Left ventricle myocardium superior (tissue), 1 donor: ENCODE data around the gene AAK1. TPM values are rescaled to one million over a fixed set of nuclear protein-coding genes. Genes with fewer than 3 reads are reported as not detected.
A peak's percentile ranks its signal among the peaks of the same experiment; 100 is the strongest.
"Not testable (repeated sequence)": the region's sequence is repeated elsewhere in the genome, so short reads cannot be mapped to it uniquely, and the experiment has no call there.

Source experiments
- ATAC-seq: fragments of 200-7000 bp; cut with Tn5 transposase; one replicate; pipeline ENCODE4 v1.9.1; 2020; ENCODE audit warnings: mild to moderate bottlenecking, moderate library complexity
- DNase-seq: peaks from one replicate; pipeline ENCODE4 v3.0.0-alpha.2; 2020
- intact Hi-C: fragments of 100-400 bp; cut with micrococcal nuclease; formaldehyde crosslinking; loops from one replicate; pipeline ENCODE4 v1.11.0; 2022
- total RNA-seq: library from RNA; stranded (reverse); fragmentation: NEBNext Ultra II Directional; extraction: Animal tissue kit (Norgen Biotek cat#: 25700); gene quantifications from one replicate; pipeline ENCODE4 v1.2.1, GENCODE V29; 2021
- donor health status: DM: no; HTN: yes; CAD: no; lungs with severe emphysema.

The AAK1 gene
- total RNA-seq, 1 donor from 2014 or later, result 91.1 TPM

DNA sequence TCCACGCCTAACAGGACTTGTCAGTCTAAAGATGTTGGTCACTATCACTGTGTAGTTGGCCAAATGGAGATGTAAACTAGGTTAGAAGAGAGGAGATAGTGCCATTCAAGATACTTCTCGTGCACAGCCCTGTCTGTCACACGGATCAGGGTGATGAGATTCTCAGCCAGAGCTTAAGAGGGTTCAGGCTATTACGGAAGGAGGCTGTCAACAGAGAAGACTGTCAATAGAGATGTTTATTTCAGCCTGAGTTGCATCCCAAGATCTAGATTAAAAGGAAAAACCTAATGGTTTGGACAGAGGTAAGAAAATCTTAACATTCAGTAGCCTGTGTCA, 83.4 kb downstream of the AAK1 start:
- intact Hi-C loops, result loop anchor here (10.0 kb wide), 2 partner anchors 85 to 155 kb away; partner anchors contain the start of gene AAK1
- ATAC-seq (peak; percentile 68), DNase-seq (no peak)

DNA sequence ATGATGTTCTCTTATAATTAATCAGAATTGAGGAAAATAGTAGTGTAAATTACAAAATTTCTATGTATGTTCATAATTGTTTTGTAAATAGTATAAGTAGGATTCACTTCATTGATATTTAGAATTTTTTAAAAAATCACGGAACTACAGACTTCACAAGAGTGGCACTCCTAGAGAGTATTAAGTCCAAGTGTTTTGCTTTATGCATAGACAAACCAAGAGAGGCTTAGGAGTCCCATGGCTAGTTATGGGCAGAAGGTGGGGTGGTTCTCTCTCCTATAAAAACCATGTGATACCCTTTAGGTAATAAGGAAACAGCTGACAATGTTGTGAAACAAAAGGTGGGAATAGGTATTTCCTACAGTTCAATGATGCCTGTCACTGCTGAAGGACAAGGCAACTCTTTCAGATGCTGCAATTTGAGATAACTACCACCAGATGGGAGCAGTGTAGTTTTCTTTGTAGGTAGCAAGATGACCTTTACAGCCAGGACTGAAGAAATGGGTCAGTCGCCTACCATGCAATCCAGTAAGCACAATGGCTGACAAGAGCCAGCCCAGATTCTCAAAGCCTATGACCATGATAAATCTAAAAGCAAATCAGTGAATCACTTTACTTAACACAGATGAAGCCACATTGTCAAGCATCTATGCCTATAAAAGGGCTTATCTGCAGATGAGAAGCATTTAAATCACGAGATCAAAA, 83.9 kb downstream of the AAK1 start:
- ATAC-seq (peak; percentile 76), DNase-seq (no peak)
- intact Hi-C loops, result loop anchor here (10.0 kb wide), 2 partner anchors 85 to 155 kb away; partner anchors contain the start of gene AAK1

DNA sequence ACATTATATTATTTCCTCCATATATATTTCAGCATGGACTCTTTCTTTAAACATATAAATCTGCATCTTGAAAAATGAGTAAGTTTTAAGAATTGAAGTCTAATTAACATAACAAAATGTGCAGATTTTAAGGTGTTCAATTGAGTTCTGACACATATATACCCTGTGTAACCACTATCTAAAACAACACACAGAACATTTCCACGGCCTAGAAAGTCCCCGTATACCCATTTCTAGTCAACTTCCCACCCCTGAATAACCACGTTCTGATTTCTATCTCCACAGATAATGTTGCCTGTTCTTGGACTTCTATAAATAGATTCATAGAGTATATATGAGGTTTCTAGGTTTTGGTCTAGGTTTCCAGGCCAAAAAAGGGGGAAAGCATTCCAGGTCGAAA, 87.5 kb downstream of the AAK1 start:
- DNase-seq, result no peak
- ATAC-seq, result no peak
- intact Hi-C loops, result no loop called here

GRCh38 chr2:69554981-69555380, 88.6 kb downstream of the AAK1 start:
- intact Hi-C loops, result no loop called here
- no peak for DNase-seq
- peak; percentile 46 for ATAC-seq

DNA sequence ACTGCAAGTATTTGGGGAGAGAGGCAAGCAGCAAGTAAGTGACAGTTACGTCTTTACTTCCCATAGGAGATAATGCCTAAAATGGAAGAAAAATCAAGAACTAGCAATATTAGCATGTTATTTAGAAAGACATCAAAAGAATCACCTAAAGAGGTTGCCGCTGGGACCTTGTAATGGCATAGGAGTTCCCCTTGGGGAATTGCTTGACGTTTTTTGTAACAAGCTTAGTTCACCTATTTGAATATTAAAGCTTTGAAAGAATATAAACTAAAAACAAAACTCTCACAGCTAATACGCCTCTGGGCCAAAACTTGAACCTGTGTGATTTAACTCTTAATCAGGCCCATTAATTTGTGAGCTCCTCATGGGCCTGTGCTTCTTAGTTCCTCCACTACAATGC, 89.0 kb downstream of the AAK1 start:
- ATAC-seq, result no peak
- intact Hi-C loops, result no loop called here

GRCh38 chr2:69553991-69554390, 89.5 kb downstream of the AAK1 start:
- intact Hi-C loops, result no loop called here
- DNase-seq (no peak), ATAC-seq (no peak)

More for the DNA sequence above, 89.0 kb downstream of the AAK1 start:
- no peak for DNase-seq

GRCh38 chr2:69550511-69550910, 93.0 kb downstream of the AAK1 start:
- intact Hi-C loops, result not testable (repeated sequence)

DNA sequence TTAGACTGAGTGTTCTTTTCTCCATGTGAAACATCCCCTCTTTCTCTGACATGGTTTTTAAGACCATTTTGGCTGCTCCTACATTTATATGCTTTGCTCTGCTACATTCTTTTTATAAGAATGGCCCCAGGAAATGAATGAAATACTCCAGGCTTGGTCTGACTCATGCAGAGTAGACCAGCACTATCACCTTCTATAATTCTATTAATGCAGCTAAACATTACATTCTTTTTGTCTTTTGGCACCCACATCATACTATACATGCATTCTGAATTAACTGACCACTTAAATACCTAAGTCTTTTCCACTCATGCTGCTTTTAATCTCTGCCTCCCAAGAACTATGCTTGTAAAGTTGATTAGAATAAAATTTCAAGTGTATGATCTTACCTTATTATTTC, 94.1 kb downstream of the AAK1 start:
- ATAC-seq (no peak), DNase-seq (no peak)
- intact Hi-C loops, result no loop called here

More at GRCh38 chr2:69550511-69550910, 93.0 kb downstream of the AAK1 start:
- not testable (repeated sequence) for ATAC-seq, DNase-seq

DNA sequence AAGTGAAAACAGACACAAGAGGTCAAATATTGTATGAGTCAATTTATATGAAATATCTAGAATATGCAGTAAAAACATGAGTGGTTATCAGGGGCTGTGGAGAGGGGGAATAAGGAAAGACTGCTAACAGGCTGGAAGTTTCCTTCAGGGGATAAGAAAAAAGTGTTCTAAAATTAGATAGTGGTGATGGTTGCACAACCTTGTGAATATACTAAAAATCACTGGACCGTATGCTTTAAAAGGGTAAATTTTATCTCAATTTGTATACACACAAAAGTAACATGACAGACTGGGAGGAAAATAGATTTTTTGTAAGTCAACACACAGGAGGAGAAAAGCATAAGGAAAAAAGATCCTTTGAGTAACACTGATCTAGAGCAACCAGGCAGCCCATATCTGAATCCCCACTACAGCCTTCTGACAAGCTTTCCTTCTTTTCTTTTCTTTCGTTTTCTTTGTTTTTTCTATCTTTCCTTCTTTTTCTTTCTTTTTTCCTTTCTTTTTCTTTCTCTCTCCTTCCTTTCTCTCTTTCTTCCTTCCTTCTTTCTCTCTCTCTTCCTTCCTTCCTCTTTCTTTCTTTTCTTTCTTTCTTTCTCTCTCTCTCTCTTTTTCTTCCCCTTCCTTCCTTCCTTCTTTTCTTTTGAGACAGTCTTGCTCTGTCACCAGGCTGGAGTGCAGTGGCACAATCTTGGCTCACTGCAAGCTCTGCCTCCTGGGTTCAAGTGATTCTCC, 95.4 kb downstream of the AAK1 start:
- DNase-seq (no peak), ATAC-seq (no peak)
- intact Hi-C loops, result no loop called here

DNA sequence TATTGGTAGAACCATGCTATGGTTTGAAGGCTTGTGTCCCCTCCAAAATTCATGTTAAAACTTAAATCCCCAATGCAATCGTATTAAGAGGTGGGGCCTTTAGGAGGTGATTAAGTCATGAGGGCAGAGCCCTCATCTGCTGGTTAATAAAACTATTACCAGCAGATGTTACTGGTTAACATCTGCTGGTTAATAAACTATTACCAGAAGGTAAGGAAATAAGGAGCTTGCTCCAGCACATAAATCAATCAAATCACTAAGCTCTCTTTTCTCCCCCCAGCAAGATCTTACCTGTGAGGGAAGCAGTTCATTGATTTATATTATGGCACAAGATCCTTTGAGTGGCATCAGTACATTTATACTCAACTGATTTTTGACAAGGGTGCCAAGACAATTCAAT, 96.9 kb downstream of the AAK1 start:
- DNase-seq (no peak), ATAC-seq (no peak)
- intact Hi-C loops, result no loop called here

DNA sequence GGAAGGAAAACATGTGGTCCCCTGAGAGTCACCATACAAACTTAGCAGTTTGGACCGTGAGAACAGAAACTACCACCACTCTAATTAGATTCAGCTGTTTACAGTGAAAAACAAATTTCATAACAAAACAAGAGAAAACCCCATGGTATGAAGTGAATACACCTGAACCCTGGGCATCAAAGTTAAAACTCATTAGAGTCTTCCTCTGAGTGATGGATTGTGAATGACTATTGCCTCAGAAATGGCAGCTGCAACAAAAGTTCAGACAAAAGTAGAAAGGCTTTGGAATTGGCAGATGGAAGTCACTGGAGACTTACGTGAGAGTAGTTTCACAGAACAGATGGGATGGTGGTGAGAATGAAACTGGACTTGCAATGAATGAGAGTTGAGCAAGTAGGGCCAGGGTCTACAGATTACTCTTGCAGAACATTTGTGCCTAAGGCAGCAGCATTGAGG, 98.0 kb downstream of the AAK1 start:
- ATAC-seq (no peak), DNase-seq (no peak)
- intact Hi-C loops, result no loop called here

DNA sequence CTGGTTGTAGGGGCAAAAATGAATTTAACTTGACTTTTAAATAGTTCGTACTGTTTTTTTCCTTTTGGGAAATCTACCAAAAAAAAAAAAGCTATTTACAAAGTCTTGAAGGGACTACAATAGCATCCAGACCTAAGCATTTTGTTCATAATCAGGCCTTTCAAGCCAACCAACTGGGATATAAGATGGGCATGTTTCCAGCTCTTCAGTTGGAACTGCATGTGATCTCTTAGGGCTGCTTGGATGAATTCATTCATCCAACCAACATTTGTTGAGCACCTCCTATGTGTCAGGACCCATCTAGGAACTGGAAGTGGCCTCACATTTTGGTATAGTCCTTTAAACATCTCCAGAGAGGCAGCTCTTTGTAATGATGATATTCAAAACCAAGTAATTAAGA, 98.6 kb downstream of the AAK1 start:
- intact Hi-C loops, result no loop called here
- no peak for DNase-seq
- peak; percentile 52 for ATAC-seq

- intact Hi-C loops, result no loop called here
- ATAC-seq, result peak; percentile 19
- DNase-seq, result no peak
Observed at GRCh38 chr2:69539549-69539908, 104.0 kb downstream of the AAK1 start.

DNA sequence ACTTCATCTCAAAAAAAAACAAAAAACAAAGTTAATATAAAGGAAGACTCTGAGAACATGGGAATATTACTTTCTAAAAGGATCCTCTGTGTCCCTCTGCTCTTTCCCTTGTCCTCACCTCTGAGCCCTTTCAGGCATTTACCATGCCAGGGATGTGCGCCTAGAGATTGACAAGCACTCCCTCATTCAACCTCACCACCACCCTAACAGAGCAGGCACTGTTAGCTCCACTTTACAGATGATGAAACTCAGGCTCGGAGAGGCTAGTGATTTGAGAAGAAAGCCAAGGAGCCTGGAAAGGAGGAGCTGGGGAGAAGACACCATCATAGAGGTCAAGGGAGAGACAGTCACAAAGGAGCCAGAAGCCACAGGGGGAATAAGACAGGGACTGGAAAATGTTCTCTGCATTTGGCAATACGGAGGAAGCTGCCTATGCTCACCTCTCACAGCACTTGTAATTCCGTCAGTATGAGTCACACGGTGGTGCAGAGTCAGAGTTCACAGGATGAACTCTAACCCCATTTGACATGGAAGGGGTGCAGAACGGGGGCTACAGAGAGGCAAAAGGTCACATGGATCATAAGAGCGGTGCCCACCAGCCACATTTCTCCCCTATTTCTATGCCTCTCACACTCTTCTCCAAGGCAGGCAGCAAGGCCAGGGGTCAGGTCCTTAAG, 104.5 kb downstream of the AAK1 start:
- intact Hi-C loops, result no loop called here
- ATAC-seq (peak; percentile 41), DNase-seq (no peak)

- intact Hi-C loops, result no loop called here
- ATAC-seq (peak; percentile 16), DNase-seq (no peak)
Observed at GRCh38 chr2:69538249-69538648, 105.3 kb downstream of the AAK1 start.

DNA sequence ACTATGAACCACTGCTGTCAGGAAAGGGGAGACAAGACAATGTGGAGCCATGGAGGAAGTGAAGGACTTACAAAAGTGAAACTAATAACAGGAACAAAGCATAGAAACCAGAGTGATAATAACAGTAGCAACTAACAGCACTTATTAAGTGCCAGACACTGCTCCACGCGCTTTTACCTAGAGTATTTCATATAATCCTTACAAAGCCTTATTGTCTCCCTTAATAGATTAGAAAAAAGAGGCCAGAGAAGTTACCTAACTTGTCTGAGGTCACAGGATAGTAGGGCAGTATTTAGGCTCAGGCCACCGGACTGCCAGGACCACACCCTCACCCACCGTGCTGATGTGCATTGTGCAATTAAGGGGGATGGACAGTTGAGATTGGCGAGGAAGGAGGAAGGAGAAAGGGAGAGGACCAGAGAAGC, 107.7 kb downstream of the AAK1 start:
- intact Hi-C loops, result no loop called here
- ATAC-seq, result peak; percentile 38
- DNase-seq, result no peak

DNA sequence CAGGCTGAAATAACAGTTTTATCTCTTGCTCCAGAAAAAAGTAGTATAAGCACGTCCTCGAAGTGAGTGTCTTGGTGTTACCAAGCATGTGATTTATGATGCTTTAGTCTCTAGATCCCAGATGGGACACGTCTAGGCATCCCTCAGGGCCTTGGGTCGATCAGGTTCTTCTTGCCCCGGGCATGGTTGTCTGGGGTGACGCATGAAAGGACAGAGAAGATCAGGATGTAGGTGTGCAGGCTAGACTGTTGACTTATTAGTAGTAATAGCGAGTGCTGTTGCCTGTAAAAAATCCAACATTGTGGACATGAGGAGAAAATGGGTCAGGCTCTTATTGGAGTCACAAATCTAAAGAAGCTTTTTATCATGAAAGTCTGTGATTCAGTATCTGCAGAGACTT, 112.4 kb downstream of the AAK1 start:
- DNase-seq, result no peak
- ATAC-seq, result no peak
- intact Hi-C loops, result no loop called here

- ATAC-seq, result no peak
- intact Hi-C loops, result no loop called here
- DNase-seq, result no peak
Observed at GRCh38 chr2:69529480-69529879, 114.1 kb downstream of the AAK1 start.

GRCh38 chr2:69525261-69525660, 118.3 kb downstream of the AAK1 start:
- DNase-seq (no peak), ATAC-seq (no peak)

GRCh38 chr2:69524799-69525198, 118.7 kb downstream of the AAK1 start:
- no peak for ATAC-seq
- intact Hi-C loops, result no loop called here
- DNase-seq, result no peak

More at GRCh38 chr2:69525261-69525660, 118.3 kb downstream of the AAK1 start:
- intact Hi-C loops, result no loop called here
